ENCODE data around the gene PRR35.

Gene PRR35

GRCh38 chr16:560204-560700, at the start of gene PRR35:
TSS of gene PRR35 (plus strand) at chr16:560394. CDS start at chr16:563295, 2,901 bp downstream.
- DNase-seq: no peak

GRCh38 chr16:512802-513201, 47.4 kb upstream of the PRR35 start:
- no peak for DNase-seq

- DNase-seq: no peak
Measured at GRCh38 chr16:513950-514349, 46.2 kb upstream of the PRR35 start.

- no peak for DNase-seq
Measured at GRCh38 chr16:515175-515938, 44.8 kb upstream of the PRR35 start.

GRCh38 chr16:515939-516226, 44.3 kb upstream of the PRR35 start:
- DNase-seq: no peak

GRCh38 chr16:516301-516700, 43.9 kb upstream of the PRR35 start:
- DNase-seq: no peak

DNA sequence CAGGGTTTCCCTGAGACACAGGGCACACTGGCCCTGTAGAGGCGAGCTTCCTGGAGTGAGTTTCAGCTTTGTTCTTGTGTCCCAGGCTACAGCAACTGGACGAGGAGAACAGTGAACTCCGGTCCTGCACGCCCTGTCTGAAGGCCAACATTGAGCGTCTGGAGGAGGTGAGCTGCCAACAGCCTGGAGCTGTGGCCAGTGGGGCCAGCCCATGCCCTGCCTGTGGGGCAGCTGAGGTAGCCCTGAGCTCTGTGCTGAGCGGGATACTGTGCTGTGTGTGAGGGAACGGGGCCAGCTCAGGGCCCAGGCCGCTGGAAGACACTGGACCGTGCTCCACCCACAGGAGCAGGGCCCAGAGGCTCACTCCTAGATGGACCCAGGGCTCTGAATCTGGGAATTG, 41.3 kb upstream of the PRR35 start:
- peak in 20 of 56 donors; percentile 7 to 76 (median 36) for DNase-seq

- no peak for DNase-seq
Measured at GRCh38 chr16:519425-519824, 40.8 kb upstream of the PRR35 start.

GRCh38 chr16:519841-520687, 40.1 kb upstream of the PRR35 start:
- no peak for DNase-seq

- DNase-seq: no peak
Measured at GRCh38 chr16:520847-521246, 39.3 kb upstream of the PRR35 start.

DNA sequence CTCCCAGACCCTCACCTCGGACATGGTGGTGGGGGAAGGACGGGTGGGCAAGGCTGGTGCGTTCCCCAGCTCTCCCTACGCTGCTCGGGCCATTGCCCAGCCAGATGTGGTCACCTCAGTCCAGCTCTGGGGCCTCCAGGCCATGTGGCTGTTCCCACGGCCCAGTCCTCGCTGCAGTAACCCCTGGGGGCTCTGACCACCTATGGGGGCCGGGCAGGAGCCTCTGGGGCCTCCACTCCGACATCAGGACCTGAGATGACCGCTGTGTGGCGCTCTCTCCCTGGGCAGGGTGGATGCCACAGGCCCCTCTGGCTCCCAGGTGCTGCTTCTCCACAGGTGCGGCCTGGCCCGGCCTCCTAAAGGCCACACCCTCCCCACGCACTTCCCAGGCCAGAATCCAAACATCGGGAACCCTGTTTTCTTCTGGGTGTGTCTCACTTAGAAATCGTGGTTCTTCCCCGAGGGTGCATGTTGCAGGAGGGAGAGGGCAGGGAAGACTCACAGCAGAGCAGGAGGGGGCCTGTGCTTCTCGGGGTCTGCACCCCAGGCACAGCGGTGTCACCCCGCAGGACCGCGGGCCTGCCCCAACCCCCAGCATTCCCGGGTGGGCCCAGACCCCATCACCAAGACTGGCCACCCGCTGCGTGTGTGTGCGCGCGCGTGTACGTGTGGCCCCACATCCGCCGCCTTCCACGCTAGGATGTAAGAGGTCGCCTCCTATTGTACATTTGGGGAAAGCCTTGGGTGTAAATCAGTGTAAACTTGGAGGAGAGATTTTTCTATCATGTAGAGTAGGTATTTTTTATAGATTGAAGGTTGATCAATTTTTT, 38.6 kb upstream of the PRR35 start:
- DNase-seq: no peak

- DNase-seq: no peak
Measured at GRCh38 chr16:522320-523096, 37.7 kb upstream of the PRR35 start.

- DNase-seq: no peak
Measured at GRCh38 chr16:523097-523741, 37.0 kb upstream of the PRR35 start.

DNA sequence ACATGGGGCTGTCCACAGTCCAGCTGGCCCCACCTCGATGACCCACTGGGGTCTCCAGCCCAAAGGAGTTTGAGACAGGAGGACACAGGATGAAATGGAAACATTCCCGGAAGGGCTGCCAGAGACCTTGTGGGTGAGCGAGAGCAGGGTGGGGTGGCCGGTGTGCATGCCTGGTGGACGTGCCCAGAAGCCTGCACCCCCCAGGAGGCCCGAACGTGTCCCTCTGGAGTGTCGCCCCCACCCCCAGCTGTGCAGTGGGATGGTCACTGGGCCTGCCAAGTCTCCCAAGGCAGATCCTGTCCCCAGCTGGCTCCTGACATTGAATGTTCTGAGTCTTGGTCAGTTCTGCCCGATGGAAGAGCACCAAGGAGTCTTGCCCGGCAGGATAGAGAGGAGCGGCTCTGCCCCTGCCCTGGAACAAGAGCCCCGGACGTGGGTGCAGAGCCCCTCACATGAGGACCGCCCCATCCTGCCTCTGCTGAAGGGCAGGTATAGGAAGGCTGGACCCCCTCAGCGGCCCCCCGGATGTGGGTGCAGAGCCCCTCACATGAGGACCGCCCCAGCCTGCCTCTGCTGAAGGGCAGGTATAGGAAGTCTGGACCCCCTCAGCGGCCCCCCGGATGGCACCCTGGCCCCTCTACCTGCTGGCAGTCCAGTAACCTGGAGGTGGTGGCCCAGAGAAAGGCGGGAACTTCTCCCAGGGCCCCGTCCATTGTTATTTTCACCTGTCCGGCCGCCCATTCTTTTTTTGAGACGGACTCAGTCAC, 35.7 kb upstream of the PRR35 start:
- no peak for DNase-seq

DNA sequence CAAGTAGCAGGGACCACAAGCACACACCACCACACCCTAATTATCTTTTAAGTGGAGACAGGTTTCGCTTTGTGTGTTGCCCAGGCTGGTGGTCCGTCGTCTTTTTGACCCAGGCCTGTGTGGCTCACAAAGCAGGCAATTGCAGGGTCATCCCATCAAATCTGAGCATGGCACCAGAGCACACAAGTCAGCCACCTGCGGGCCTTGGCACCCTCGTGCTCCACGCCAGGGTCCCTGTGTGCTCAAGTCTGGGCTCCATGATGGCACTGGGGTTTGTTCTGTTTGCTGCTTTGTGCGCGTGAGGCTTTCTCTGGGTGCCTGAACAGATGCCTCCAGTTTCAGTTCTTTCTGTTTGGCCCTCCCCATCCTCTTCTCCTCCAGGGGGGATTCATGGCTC, 35.1 kb upstream of the PRR35 start:
- DNase-seq: no peak

- DNase-seq: peak in 10 of 56 donors; percentile 16 to 47 (median 24)
Measured at GRCh38 chr16:525520-526180, 34.5 kb upstream of the PRR35 start.

DNA sequence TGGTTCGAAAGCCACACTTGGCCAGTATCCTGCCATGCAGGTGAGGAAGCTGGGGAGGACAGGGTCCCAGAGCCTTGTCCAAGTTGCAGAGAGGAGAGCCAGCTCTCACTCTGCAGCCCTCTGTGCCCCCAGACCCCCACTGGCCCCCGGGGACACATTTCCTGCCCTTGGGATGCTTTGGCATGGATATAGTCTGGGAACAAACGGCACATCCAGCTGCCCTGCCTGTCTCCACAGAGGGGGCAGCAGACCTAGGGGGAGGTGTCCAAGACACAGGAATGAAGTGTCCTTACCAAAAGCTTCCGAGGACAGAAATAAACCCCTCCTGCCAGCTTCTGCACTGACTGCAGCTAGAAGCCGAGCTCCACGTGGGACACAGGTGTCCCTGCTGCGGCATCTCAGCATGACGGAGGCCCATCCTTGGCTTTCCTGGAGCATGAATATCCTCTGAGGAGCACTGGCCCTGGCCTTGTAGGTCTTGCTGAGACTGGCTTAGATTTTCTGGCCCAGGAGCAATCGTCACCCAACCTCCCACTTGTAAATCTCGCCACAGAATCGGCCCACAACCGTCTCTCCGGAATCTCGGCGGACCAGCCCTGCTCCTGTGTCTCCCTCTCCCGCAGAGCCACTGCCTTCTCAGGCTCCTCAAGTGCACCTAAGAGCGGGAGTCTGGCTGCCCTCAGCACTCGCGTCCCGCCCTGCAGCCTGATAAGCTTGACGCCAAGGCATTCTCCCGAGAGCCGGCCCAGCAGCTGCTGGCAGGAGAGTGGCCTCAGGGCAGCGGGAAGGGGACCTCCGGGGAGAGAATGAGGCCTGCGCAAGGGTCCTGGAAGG, 33.8 kb upstream of the PRR35 start:
- DNase-seq: peak in 8 of 56 donors; percentile 12 to 65 (median 37)
